Measurements from ENCODE around the gene FOXS1.
A peak's percentile ranks its signal among the peaks of the same experiment; 100 is the strongest.

The FOXS1 gene

GRCh38 chr20:31861135-31861384 lies 15.7 kb upstream of the FOXS1 start:
- no peak for DNase-seq (ENCODE audit: low spot score)

GRCh38 chr20:31860390-31861134 lies 15.2 kb upstream of the FOXS1 start:
- peak; percentile 41 for DNase-seq (ENCODE audit: low spot score)

- DNase-seq (ENCODE audit: low spot score): no peak
Measured at GRCh38 chr20:31859998-31860380, 14.6 kb upstream of the FOXS1 start.

GRCh38 chr20:31859266-31859997 lies 14.0 kb upstream of the FOXS1 start:
- no peak for DNase-seq (ENCODE audit: low spot score)

- no peak for DNase-seq (ENCODE audit: low spot score)
Measured at GRCh38 chr20:31858760-31859083, 13.3 kb upstream of the FOXS1 start.

- no peak for DNase-seq (ENCODE audit: low spot score)
Measured at GRCh38 chr20:31857861-31858759, 12.7 kb upstream of the FOXS1 start.

GRCh38 chr20:31856516-31856915 lies 11.1 kb upstream of the FOXS1 start:
- DNase-seq (ENCODE audit: low spot score): no peak

- no peak for DNase-seq (ENCODE audit: low spot score)
Measured at GRCh38 chr20:31853481-31853880, 8.1 kb upstream of the FOXS1 start.

GRCh38 chr20:31851240-31851955 lies 6.0 kb upstream of the FOXS1 start:
- no peak for DNase-seq (ENCODE audit: low spot score)

- DNase-seq (ENCODE audit: low spot score): no peak
Measured at GRCh38 chr20:31849306-31849930, 4.0 kb upstream of the FOXS1 start.

GRCh38 chr20:31848088-31848999 lies 2.9 kb upstream of the FOXS1 start:
- no peak for DNase-seq (ENCODE audit: low spot score)

GRCh38 chr20:31846793-31847138 lies 1.4 kb upstream of the FOXS1 start:
- DNase-seq (ENCODE audit: low spot score): no peak

GRCh38 chr20:31844737-31845299 lies 586 bp downstream of the FOXS1 start:
- DNase-seq (ENCODE audit: low spot score): no peak

GRCh38 chr20:31843881-31844280 lies 1.5 kb downstream of the FOXS1 start:
- DNase-seq (ENCODE audit: low spot score): no peak

GRCh38 chr20:31843288-31843687 lies 2.1 kb downstream of the FOXS1 start:
- DNase-seq (ENCODE audit: low spot score): no peak

GRCh38 chr20:31842471-31843157 lies 2.8 kb downstream of the FOXS1 start:
- peak; percentile 25 for DNase-seq (ENCODE audit: low spot score)

GRCh38 chr20:31841928-31842327 lies 3.5 kb downstream of the FOXS1 start:
- DNase-seq (ENCODE audit: low spot score): peak; percentile 19

- DNase-seq (ENCODE audit: low spot score): peak; percentile 25
Measured at GRCh38 chr20:31840906-31841816, 4.2 kb downstream of the FOXS1 start.

Measured in AG08395 (cell line).